ENCODE results near the gene ST8SIA4.

GRCh38 chr5:100796851-100797250, 106.2 kb downstream of the ST8SIA4 start:
- no peak for TF ChIP-seq CTCF (IDR thresholded peaks at IDR 0.05)
- TF ChIP-seq ZFX (IDR thresholded peaks at IDR 0.05; ENCODE audit: borderline replicate concordance) = no peak
